ENCODE measurements around the gene MYH16. TPM values are rescaled to one million over a fixed set of nuclear protein-coding genes. Genes with fewer than 3 reads are reported as not detected.
"Not testable (repeated sequence)": the region's sequence is repeated elsewhere in the genome, so short reads cannot be mapped to it uniquely, and the experiment has no call there.

MYH16 gene
- total and polyA plus RNA-seq, 4 donors = not detected

- Histone ChIP-seq H3K9me3 (ENCODE audit: control insufficient read depth in 4 of 4, low read length in 3 of 4) (no peaks in the 10 kb centered on the region), H3K27ac (ENCODE audit: low read depth in 1 of 2, low read length in 2 of 2) (no peak overlapping the region), H3K36me3 (ENCODE audit: control insufficient read depth in 4 of 4, insufficient read depth in 3 of 4, low read depth in 1 of 4, low read length in 3 of 4) (no peaks in the 10 kb centered on the region), H3K4me3 (ENCODE audit: low read depth in 1 of 3, low read length in 3 of 3) (no peak overlapping the region), H3K27me3 (ENCODE audit: control insufficient read depth in 4 of 4, insufficient read depth in 4 of 4, low read length in 3 of 4) (no peaks in the 10 kb centered on the region), H3K9ac (ENCODE audit: low read depth in 1 of 2, low read length in 2 of 2) (no peak overlapping the region), H3K4me1 (ENCODE audit: control insufficient read depth in 4 of 4, insufficient read depth in 4 of 4, low read length in 3 of 4) (peaks cover 6 to 7% (median 7%) of the 10 kb centered on the region in 4 donors)
- whole genome bisulfite sequencing = 71% methylated on average over 4 of the region's 4 CpGs
- TF ChIP-seq RXRA (IDR thresholded peaks at IDR 0.05) (no peak), EGR1 (IDR thresholded peaks at IDR 0.05; ENCODE audit: low read depth in 2 of 2) (no peak), GABPA (IDR thresholded peaks at IDR 0.05 in 1 of 2, conservative IDR thresholded peaks at IDR 0.05 in 1 of 2) (no peak), FOXA1 (IDR thresholded peaks at IDR 0.05) (no peak), YY1 (IDR thresholded peaks at IDR 0.05) (no peak), MAX (IDR thresholded peaks at IDR 0.05) (no peak), TAF1 (conservative IDR thresholded peaks at IDR 0.05) (no peak), HNF4A (conservative IDR thresholded peaks at IDR 0.05) (no peak), NR2F2 (IDR thresholded peaks at IDR 0.05) (no peak), ZBTB33 (IDR thresholded peaks at IDR 0.05) (no peak), RAD21 (IDR thresholded peaks at IDR 0.05) (no peak), CTCF (IDR thresholded peaks at IDR 0.05; ENCODE audit: low read depth, low read length, missing input control) (no peak), JUND (IDR thresholded peaks at IDR 0.05) (no peak), HNF4G (IDR thresholded peaks at IDR 0.05) (no peak), SP1 (IDR thresholded peaks at IDR 0.05) (no peak)
- TF ChIP-seq, protein P1, sequence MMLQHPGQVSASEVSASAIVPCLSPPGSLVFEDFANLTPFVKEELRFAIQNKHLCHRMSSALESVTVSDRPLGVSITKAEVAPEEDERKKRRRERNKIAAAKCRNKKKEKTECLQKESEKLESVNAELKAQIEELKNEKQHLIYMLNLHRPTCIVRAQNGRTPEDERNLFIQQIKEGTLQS (IDR thresholded peaks at IDR 0.05) = no peak
- TF ChIP-seq, protein P2, sequence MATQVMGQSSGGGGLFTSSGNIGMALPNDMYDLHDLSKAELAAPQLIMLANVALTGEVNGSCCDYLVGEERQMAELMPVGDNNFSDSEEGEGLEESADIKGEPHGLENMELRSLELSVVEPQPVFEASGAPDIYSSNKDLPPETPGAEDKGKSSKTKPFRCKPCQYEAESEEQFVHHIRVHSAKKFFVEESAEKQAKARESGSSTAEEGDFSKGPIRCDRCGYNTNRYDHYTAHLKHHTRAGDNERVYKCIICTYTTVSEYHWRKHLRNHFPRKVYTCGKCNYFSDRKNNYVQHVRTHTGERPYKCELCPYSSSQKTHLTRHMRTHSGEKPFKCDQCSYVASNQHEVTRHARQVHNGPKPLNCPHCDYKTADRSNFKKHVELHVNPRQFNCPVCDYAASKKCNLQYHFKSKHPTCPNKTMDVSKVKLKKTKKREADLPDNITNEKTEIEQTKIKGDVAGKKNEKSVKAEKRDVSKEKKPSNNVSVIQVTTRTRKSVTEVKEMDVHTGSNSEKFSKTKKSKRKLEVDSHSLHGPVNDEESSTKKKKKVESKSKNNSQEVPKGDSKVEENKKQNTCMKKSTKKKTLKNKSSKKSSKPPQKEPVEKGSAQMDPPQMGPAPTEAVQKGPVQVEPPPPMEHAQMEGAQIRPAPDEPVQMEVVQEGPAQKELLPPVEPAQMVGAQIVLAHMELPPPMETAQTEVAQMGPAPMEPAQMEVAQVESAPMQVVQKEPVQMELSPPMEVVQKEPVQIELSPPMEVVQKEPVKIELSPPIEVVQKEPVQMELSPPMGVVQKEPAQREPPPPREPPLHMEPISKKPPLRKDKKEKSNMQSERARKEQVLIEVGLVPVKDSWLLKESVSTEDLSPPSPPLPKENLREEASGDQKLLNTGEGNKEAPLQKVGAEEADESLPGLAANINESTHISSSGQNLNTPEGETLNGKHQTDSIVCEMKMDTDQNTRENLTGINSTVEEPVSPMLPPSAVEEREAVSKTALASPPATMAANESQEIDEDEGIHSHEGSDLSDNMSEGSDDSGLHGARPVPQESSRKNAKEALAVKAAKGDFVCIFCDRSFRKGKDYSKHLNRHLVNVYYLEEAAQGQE (IDR thresholded peaks at IDR 0.05) = no peak
- no peak for DNase-seq (ENCODE audit: low spot score)
Observed at GRCh38 chr7:99320371-99320770, 47.7 kb downstream of the MYH16 start.

DNA sequence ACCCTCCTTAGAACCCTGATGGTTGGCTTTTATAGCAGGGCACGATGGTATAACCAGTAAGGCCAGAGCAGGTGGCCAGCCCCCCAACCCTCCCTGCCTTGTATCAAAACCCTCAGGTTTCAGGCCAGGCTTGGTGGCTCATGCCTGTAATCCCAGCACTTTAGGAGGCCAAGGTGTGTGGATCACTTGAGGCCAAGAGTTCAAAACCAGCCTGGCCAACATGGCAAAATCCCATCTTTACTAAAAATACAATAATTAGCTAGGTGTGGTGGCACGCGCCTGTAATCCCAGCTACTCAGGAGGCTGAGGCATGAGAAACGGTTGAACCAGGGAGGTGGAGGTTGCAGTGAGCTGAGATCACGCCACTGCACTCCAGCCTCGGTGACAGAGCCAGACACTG, 50.0 kb downstream of the MYH16 start:
- H3K4me3 ChIP-seq (ENCODE audit: low read depth in 1 of 3, low read length in 3 of 3); H3K9me3 ChIP-seq (ENCODE audit: control insufficient read depth in 4 of 4, low read length in 3 of 4); H3K27me3 ChIP-seq (ENCODE audit: control insufficient read depth in 4 of 4, insufficient read depth in 4 of 4, low read length in 3 of 4); DNase-seq (ENCODE audit: low spot score); H3K9ac ChIP-seq (ENCODE audit: low read depth in 1 of 2, low read length in 2 of 2); H3K36me3 ChIP-seq (ENCODE audit: control insufficient read depth in 4 of 4, insufficient read depth in 3 of 4, low read depth in 1 of 4, low read length in 3 of 4); H3K27ac ChIP-seq (ENCODE audit: low read depth in 1 of 2, low read length in 2 of 2): not testable (repeated sequence)
- 95% methylated on average over 6 of the region's 6 CpGs for WGBS
- H3K4me1 ChIP-seq (ENCODE audit: control insufficient read depth in 4 of 4, insufficient read depth in 4 of 4, low read length in 3 of 4) = peaks cover 10 to 23% (median 19%) of the 10 kb centered on the region in 4 donors
